ENCODE data around the gene HOTAIR.

Gene HOTAIR

GRCh38 chr12:53972722-53973235 is 2.0 kb downstream of the HOTAIR start, which contains the start of gene HOXC11:
TSS of gene HOXC11 (plus strand) at chr12:53973126. CDS start at chr12:53973242, 116 bp downstream.
- TF ChIP-seq ZFX (IDR thresholded peaks at IDR 0.05) (no peak), CTCF (conservative IDR thresholded peaks at IDR 0.05) (no peak)
- no peak within 1 kb of the TSS for H3K27ac ChIP-seq

GRCh38 chr12:53972152-53972702 is 2.5 kb downstream of the HOTAIR start:
- H3K27ac ChIP-seq = no peak overlapping the region
- no peak for TF ChIP-seq ZFX (IDR thresholded peaks at IDR 0.05)
- no peak for TF ChIP-seq CTCF (conservative IDR thresholded peaks at IDR 0.05)

- H3K27ac ChIP-seq = no peak overlapping the region
Observed at GRCh38 chr12:53971686-53972085, 3.1 kb downstream of the HOTAIR start.

GRCh38 chr12:53971129-53971528 is 3.6 kb downstream of the HOTAIR start:
- H3K27ac ChIP-seq = no peak overlapping the region

More at GRCh38 chr12:53971686-53972085, 3.1 kb downstream of the HOTAIR start:
- TF ChIP-seq ZFX (IDR thresholded peaks at IDR 0.05) (no peak), CTCF (conservative IDR thresholded peaks at IDR 0.05) (no peak)

GRCh38 chr12:53970451-53970850 is 4.3 kb downstream of the HOTAIR start:
- TF ChIP-seq ZFX (IDR thresholded peaks at IDR 0.05) (no peak), CTCF (conservative IDR thresholded peaks at IDR 0.05) (no peak)
- H3K27ac ChIP-seq = no peak overlapping the region

More at GRCh38 chr12:53971129-53971528, 3.6 kb downstream of the HOTAIR start:
- TF ChIP-seq ZFX (IDR thresholded peaks at IDR 0.05) = no peak
- TF ChIP-seq CTCF (conservative IDR thresholded peaks at IDR 0.05) = no peak

- H3K27ac ChIP-seq = no peak overlapping the region; the same call in 1 of the 2 replicates
- TF ChIP-seq CTCF (conservative IDR thresholded peaks at IDR 0.05) = no peak
- no peak for TF ChIP-seq ZFX (IDR thresholded peaks at IDR 0.05)
Observed at GRCh38 chr12:53969588-53970259, 5.0 kb downstream of the HOTAIR start.
